Prostate gland (tissue), 2 donors: Measurements from ENCODE around the gene SYTL2. TPM values are rescaled to one million over a fixed set of nuclear protein-coding genes. Genes with fewer than 3 reads are reported as not detected.

Experiments
- DNase-seq: peaks from one replicate; pipeline ENCODE4 v3.0.0-alpha.2; 2019; ENCODE audit warnings: low spot score
- H3K27ac ChIP-seq, 2 donors: fragments of 200-600 bp; sonication (generic); 2 replicates each; pipeline ENCODE4 v1.5.1; 2017 to 2019
- H3K27me3 ChIP-seq: fragments of 200-600 bp; sonication (generic); replicated peaks from 2 replicates; pipeline ENCODE4 v1.5.1; 2019; ENCODE audit not compliant: insufficient read depth
- H3K36me3 ChIP-seq, 2 donors: fragments of 200-600 bp; sonication (generic); 1 replicate in 1 of 2; 2 replicates in 1 of 2; pipeline versions ENCODE4 v1.5.1 to v1.8.1; 2017 to 2019
- H3K4me1 ChIP-seq: fragments of 200-600 bp; sonication (generic); replicated peaks from 2 replicates; pipeline ENCODE4 v1.5.1; 2019
- H3K4me3 ChIP-seq, 2 donors: fragments of 200-600 bp; sonication (generic); 2 replicates each; pipeline ENCODE4 v1.5.1; 2017 to 2019
- H3K9me3 ChIP-seq: fragments of 200-600 bp; sonication (generic); 2 replicates; pipeline ENCODE4 v1.5.1; 2017
- CTCF ChIP-seq, 4 experiments: fragments of 200-600 bp in 2 of 4; fragments of 450-650 bp in 2 of 4; sonication (generic) in 2 of 4; IDR thresholded peaks; 1 replicate in 3 of 4; 2 replicates in 1 of 4; pipeline ENCODE4 v1.5.1; 2016 to 2019; ENCODE audit warnings: antibody characterized with exemption in 4 of 4, mild to moderate bottlenecking in 2 of 4, moderate library complexity in 2 of 4
- POLR2A ChIP-seq: fragments of 450-650 bp; IDR thresholded peaks from one replicate; pipeline ENCODE4 v1.6.1; 2016; ENCODE audit warnings: antibody characterized with exemption, mild to moderate bottlenecking
- POLR2AphosphoS5 ChIP-seq: sonication (generic); formaldehyde crosslinking; IDR thresholded peaks from one replicate; pipeline ENCODE4 v1.6.1; 2017; ENCODE audit warnings: antibody characterized with exemption
- WGBS: methylation state at CpG from one replicate; pipeline ENCODE4 v1.1.5; 2018; 5-methylcytosine and 5-hydroxymethylcytosine counted together
- intact Hi-C: fragments of 100-400 bp; cut with DNase I; formaldehyde crosslinking; loops from one replicate; pipeline ENCODE4 v1.14.2; 2022
- total RNA-seq, 2 donors: library from RNA; depleted of rRNA; stranded (reverse); fragments of >200 nt; gene quantifications; one replicate each; pipeline ENCODE4 v1.1.0, GENCODE V29; 2016

Gene SYTL2
- total RNA-seq, 2 donors from 2014 or later = 52.2 to 105 TPM

- Histone ChIP-seq H3K9me3 (no peaks in the 10 kb centered on the region), H3K36me3 (no peaks in the 10 kb centered on the region), H3K27me3 (no peaks in the 10 kb centered on the region), H3K27ac (peak overlapping the region; percentile 38 to 46), H3K4me3 (peak overlapping the region; percentile 52), H3K4me1 (no peaks in the 10 kb centered on the region)
- no peak for DNase-seq
- WGBS = 10% methylated on average over 10 of the region's 10 CpGs
- intact Hi-C loops = no loop called here
- no peak for TF ChIP-seq CTCF (IDR thresholded peaks at IDR 0.05)
- TF ChIP-seq POLR2AphosphoS5 = no peak
These were observed 445 bp downstream of the SYTL2 start for GRCh38 chr11:85810521-85810870.

GRCh38 chr11:85809863-85810262 lies 1.1 kb downstream of the SYTL2 start:
- DNase-seq = no peak
- Histone ChIP-seq H3K9me3 (no peaks in the 10 kb centered on the region), H3K27ac (no peak overlapping the region)

GRCh38 chr11:85809191-85809590 lies 1.8 kb downstream of the SYTL2 start:
- H3K4me3 ChIP-seq = no peak overlapping the region
- intact Hi-C loops = no loop called here
- H3K27ac ChIP-seq = no peak overlapping the region
- no peak for DNase-seq
- H3K36me3 ChIP-seq = no peaks in the 10 kb centered on the region
- no peaks in the 10 kb centered on the region for H3K4me1 ChIP-seq
- no peaks in the 10 kb centered on the region for H3K27me3 ChIP-seq
- WGBS = 87% methylated on average over 4 of the region's 4 CpGs
- H3K9me3 ChIP-seq = no peaks in the 10 kb centered on the region
- no peak for TF ChIP-seq POLR2A
- no peak for TF ChIP-seq POLR2AphosphoS5
- no peak for TF ChIP-seq CTCF (IDR thresholded peaks at IDR 0.05)

More at GRCh38 chr11:85809863-85810262, 1.1 kb downstream of the SYTL2 start:
- Histone ChIP-seq H3K4me3 (peak overlapping the region; percentile 52), H3K27me3 (no peaks in the 10 kb centered on the region), H3K36me3 (no peaks in the 10 kb centered on the region), H3K4me1 (no peaks in the 10 kb centered on the region)
- WGBS = 15% methylated on average over 4 of the region's 4 CpGs
- TF ChIP-seq CTCF (IDR thresholded peaks at IDR 0.05) (no peak), POLR2A (no peak), POLR2AphosphoS5 (no peak)
- intact Hi-C loops = no loop called here

- H3K27me3 ChIP-seq = no peaks in the 10 kb centered on the region
- no peak for TF ChIP-seq POLR2A
- no peak for TF ChIP-seq CTCF (IDR thresholded peaks at IDR 0.05)
- peak; percentile 7 for TF ChIP-seq POLR2AphosphoS5
- no peaks in the 10 kb centered on the region for H3K4me1 ChIP-seq
- H3K4me3 ChIP-seq = no peak overlapping the region
- 31% methylated on average over 2 of the region's 2 CpGs for WGBS
- H3K9me3 ChIP-seq = no peaks in the 10 kb centered on the region
- intact Hi-C loops = no loop called here
- peak; percentile 24 for DNase-seq
- no peak overlapping the region for H3K27ac ChIP-seq
- H3K36me3 ChIP-seq = no peaks in the 10 kb centered on the region
These were observed 4.1 kb downstream of the SYTL2 start for GRCh38 chr11:85806876-85807275.

GRCh38 chr11:85806016-85806415 lies 4.9 kb downstream of the SYTL2 start:
- no peak overlapping the region for H3K4me3 ChIP-seq
- H3K27me3 ChIP-seq = no peaks in the 10 kb centered on the region
- DNase-seq = no peak
- H3K36me3 ChIP-seq = no peaks in the 10 kb centered on the region
- H3K9me3 ChIP-seq = no peaks in the 10 kb centered on the region
- TF ChIP-seq POLR2A = no peak
- TF ChIP-seq POLR2AphosphoS5 = no peak
- TF ChIP-seq CTCF (IDR thresholded peaks at IDR 0.05) = no peak
- H3K27ac ChIP-seq = no peak overlapping the region
- intact Hi-C loops = no loop called here
- H3K4me1 ChIP-seq = no peaks in the 10 kb centered on the region
